HepG2 (cell line): ENCODE measurements around the gene TMEM170B. TPM values are rescaled to one million over a fixed set of nuclear protein-coding genes. Genes with fewer than 3 reads are reported as not detected.

Experiments
- ATAC-seq: fragments of 200-7000 bp; cut with Tn5 transposase; 3 replicates; pipeline ENCODE4 v1.9.1; 2020; ENCODE audit warnings: mild to moderate bottlenecking, moderate library complexity
- BruUV-seq: library from RNA; stranded (reverse); fragments of 400-500 nt; replicated peaks from 2 replicates; lab custom pipeline; 2021; lab: Mats Ljungman, UMichigan
- CTCF ChIA-PET: fragments of 300-600 bp; formaldehyde crosslinking; extraction: SDS; loops from one replicate; lab custom pipeline; 2021; ENCODE audit warnings: low total read pairs, inconsistent platforms, low intra/inter-chr PET ratio; lab: Yijun Ruan, JAX
- POLR2A ChIA-PET: fragments of 350-600 bp; sonication (Branson Sonifier 250); formaldehyde crosslinking; loops from one replicate; lab custom pipeline; 2020; ENCODE audit warnings: antibody characterized with exemption, inconsistent platforms; lab: Yijun Ruan, JAX
- DNase-seq: peaks from one replicate; pipeline ENCODE4 v3.0.0-alpha.2; 2015; ENCODE audit warnings: low spot score
- FAIRE-seq: peaks from 3 replicates; lab custom pipeline; 2011; peaks lifted over from hg19 to GRCh38; lab: Jason Lieb, UNC
- H2AFZ ChIP-seq: one replicate; pipeline ENCODE4 v1.6.1; 2011; ENCODE audit warnings: low read length, inconsistent platforms
- H3K27ac ChIP-seq: fragments of 300-600 bp; 3 replicates; pipeline ENCODE4 v1.8.0; 2011; ENCODE audit warnings: mixed run types, mild to moderate bottlenecking, mixed read lengths, low read length, inconsistent platforms; ENCODE audit not compliant: insufficient read depth; ENCODE audit errors: extremely low read length
- H3K27me3 ChIP-seq, 2 experiments: fragments of 200-600 bp in 1 of 2; 2 replicates in 1 of 2; 3 replicates in 1 of 2; pipeline versions ENCODE4 v1.6.0 to v1.8.0; 2011; ENCODE audit warnings: low read length in 2 of 2, mild to moderate bottlenecking in 2 of 2, moderate library complexity in 2 of 2, inconsistent platforms in 1 of 2; ENCODE audit not compliant: insufficient read depth in 2 of 2, control insufficient read depth in 1 of 2
- H3K36me3 ChIP-seq, 2 experiments: fragments of 200-600 bp in 1 of 2; replicated peaks in 1 of 2; 2 replicates in 1 of 2; 3 replicates in 1 of 2; pipeline versions ENCODE4 v1.5.1 to v1.8.0; 2011; ENCODE audit warnings: low read length in 2 of 2, inconsistent platforms in 1 of 2; ENCODE audit not compliant: insufficient read depth in 2 of 2, control insufficient read depth in 1 of 2
- H3K4me1 ChIP-seq: 2 replicates; pipeline ENCODE4 v1.5.1; 2012; ENCODE audit warnings: low read length, inconsistent platforms; ENCODE audit not compliant: insufficient read depth
- H3K4me2 ChIP-seq: 2 replicates; pipeline ENCODE4 v1.6.0; 2011; ENCODE audit warnings: low read depth, low read length, inconsistent platforms
- H3K4me3 ChIP-seq, 3 experiments: fragments of 200-600 bp in 1 of 3; sonication (generic), shearing (Covaris generic) in 1 of 3; replicated peaks in 1 of 3; 2 replicates each; pipeline ENCODE4 v1.5.1; 2011 to 2016; ENCODE audit warnings: low read length in 3 of 3, inconsistent platforms in 2 of 3, low read depth in 2 of 3, mild to moderate bottlenecking in 2 of 3, control low read depth in 1 of 3, mixed read lengths in 1 of 3; ENCODE audit not compliant: insufficient read depth in 1 of 3
- H3K79me2 ChIP-seq: one replicate; pipeline ENCODE4 v1.6.1; 2011; ENCODE audit warnings: low read length, inconsistent platforms; ENCODE audit not compliant: insufficient read depth
- H3K9ac ChIP-seq: 2 replicates; pipeline ENCODE4 v1.6.0; 2011; ENCODE audit warnings: mild to moderate bottlenecking, low read depth, low read length, inconsistent platforms; ENCODE audit not compliant: insufficient read depth
- H3K9me3 ChIP-seq: 2 replicates; pipeline ENCODE4 v1.5.1; 2012; ENCODE audit warnings: mild to moderate bottlenecking, low read length
- H4K20me1 ChIP-seq: 2 replicates; pipeline ENCODE4 v1.6.0; 2011; ENCODE audit warnings: inconsistent platforms, mild to moderate bottlenecking, low read length, moderate library complexity; ENCODE audit not compliant: insufficient read depth
- CBX5 ChIP-seq: sonication (generic); formaldehyde crosslinking; IDR thresholded peaks from 2 replicates; pipeline ENCODE4 v1.4.0; 2020; ENCODE audit warnings: missing genetic modification reagents, borderline replicate concordance
- HNRNPK ChIP-seq: fragments of 200-400 bp; formaldehyde crosslinking; IDR thresholded peaks from 2 replicates; pipeline ENCODE4 v1.6.1; 2018; ENCODE audit warnings: low read length, low read depth, moderate library complexity, mild to moderate bottlenecking; ENCODE audit not compliant: poor library complexity, severe bottlenecking
- IKZF4 ChIP-seq: sonication (generic); formaldehyde crosslinking; IDR thresholded peaks from 2 replicates; pipeline ENCODE4 v1.5.1; 2020; ENCODE audit warnings: borderline replicate concordance, mild to moderate bottlenecking, low read depth, missing genetic modification reagents; ENCODE audit errors: not compliant biosample characterization
- KLF15 ChIP-seq: sonication (generic); formaldehyde crosslinking; IDR thresholded peaks from 2 replicates; pipeline ENCODE4 v1.8.1; 2023; ENCODE audit warnings: borderline replicate concordance, mild to moderate bottlenecking, inconsistent platforms, missing genetic modification reagents, mixed read lengths
- MTA3 ChIP-seq: sonication (generic); formaldehyde crosslinking; IDR thresholded peaks from 2 replicates; pipeline ENCODE4 v1.4.0; 2020; ENCODE audit warnings: missing genetic modification reagents
- SRSF9 ChIP-seq: fragments of 200-400 bp; formaldehyde crosslinking; IDR thresholded peaks from 2 replicates; pipeline ENCODE4 v1.6.1; 2018; ENCODE audit warnings: borderline replicate concordance, mild to moderate bottlenecking, low read depth, low read length; ENCODE audit not compliant: insufficient read depth, poor library complexity, severe bottlenecking
- TSC22D2 ChIP-seq: sonication (generic); formaldehyde crosslinking; IDR thresholded peaks from 2 replicates; pipeline ENCODE4 v1.5.1; 2020; ENCODE audit warnings: missing genetic modification reagents, mild to moderate bottlenecking, borderline replicate concordance
- ZFP1 ChIP-seq: IDR thresholded peaks from 2 replicates; pipeline ENCODE4 v1.6.1; 2016
- ZNF251 ChIP-seq: sonication (generic); formaldehyde crosslinking; IDR thresholded peaks from 2 replicates; pipeline ENCODE4 v1.9.0; 2021; ENCODE audit warnings: mild to moderate bottlenecking, missing genetic modification reagents
- ZNF343 ChIP-seq: sonication (generic); formaldehyde crosslinking; IDR thresholded peaks from 2 replicates; pipeline ENCODE4 v1.4.0; 2020; ENCODE audit warnings: mild to moderate bottlenecking, missing genetic modification reagents
- ZNF788 ChIP-seq: sonication (generic); formaldehyde crosslinking; IDR thresholded peaks from 2 replicates; pipeline ENCODE4 v1.5.0; 2020; ENCODE audit warnings: mild to moderate bottlenecking, missing genetic modification reagents, borderline replicate concordance
- ZNF891 ChIP-seq: sonication (generic); formaldehyde crosslinking; IDR thresholded peaks from 2 replicates; pipeline ENCODE4 v1.5.0; 2020; ENCODE audit warnings: mild to moderate bottlenecking, missing genetic modification reagents
- ZSCAN20 ChIP-seq: sonication (generic); formaldehyde crosslinking; IDR thresholded peaks from 2 replicates; pipeline ENCODE4 v1.4.0; 2020; ENCODE audit warnings: missing genetic modification reagents, mild to moderate bottlenecking, borderline replicate concordance
- WGBS: methylation state at CpG from one replicate; pipeline ENCODE4 v1.1.6; 2017; ENCODE audit warnings: low lambda C conversion rate; 5-methylcytosine and 5-hydroxymethylcytosine counted together
- in situ Hi-C: cut with HindIII; loops from 2 replicates; pipeline ENCODE4 v1.10.0; 2017; ENCODE audit warnings: low pct_unique_long_range_greater_than_20kb; ENCODE audit not compliant: extremely low pct_ligation_motif_present
- intact Hi-C: fragments of 100-400 bp; cut with micrococcal nuclease; formaldehyde crosslinking; loops from one replicate; pipeline ENCODE4 v1.10.0; 2022; ENCODE audit not compliant: unreplicated experiment
- polyA plus RNA-seq, 8 experiments: library from polyadenylated mRNA; depleted of rRNA in 3 of 8; stranded (reverse) in 7 of 8; unstranded in 1 of 8; fragments of >200 nt; fragmentation: Illumina TruSeq in 4 of 8; extraction: Trizol in 4 of 8; gene quantifications; 2 replicates each; pipeline versions ENCODE4 v1.2.1 to v1.2.3, GENCODE V29; 2011 to 2016; ENCODE audit warnings: low read depth in 4 of 8, missing spikeins in 1 of 8, mixed read lengths in 1 of 8; ENCODE audit not compliant: insufficient read depth in 1 of 8
- total RNA-seq, 5 experiments: library from RNA; depleted of rRNA; stranded (reverse); fragments of >200 nt; fragmentation: Illumina TruSeq; extraction: Trizol; gene quantifications; 2 replicates each; pipeline ENCODE4 v1.2.3, GENCODE V29; 2016; ENCODE audit warnings: low read depth in 1 of 5
- TF ChIP-seq, protein P1 (sequence below): sonication (generic); formaldehyde crosslinking; IDR thresholded peaks from 2 replicates; pipeline ENCODE4 v1.5.0; 2020; ENCODE audit warnings: mild to moderate bottlenecking, low read depth, missing genetic modification reagents, borderline replicate concordance
- TF ChIP-seq, protein P2 (sequence below): IDR thresholded peaks from 2 replicates; pipeline ENCODE4 v1.6.1; 2016; ENCODE audit warnings: control low read depth

TMEM170B gene
- total and polyA plus RNA-seq, 2 of the 13 experiments (the other 11 are each of a cell fraction or from before 2014, with no cell fraction given): 3.3 to 9.4 TPM

DNA sequence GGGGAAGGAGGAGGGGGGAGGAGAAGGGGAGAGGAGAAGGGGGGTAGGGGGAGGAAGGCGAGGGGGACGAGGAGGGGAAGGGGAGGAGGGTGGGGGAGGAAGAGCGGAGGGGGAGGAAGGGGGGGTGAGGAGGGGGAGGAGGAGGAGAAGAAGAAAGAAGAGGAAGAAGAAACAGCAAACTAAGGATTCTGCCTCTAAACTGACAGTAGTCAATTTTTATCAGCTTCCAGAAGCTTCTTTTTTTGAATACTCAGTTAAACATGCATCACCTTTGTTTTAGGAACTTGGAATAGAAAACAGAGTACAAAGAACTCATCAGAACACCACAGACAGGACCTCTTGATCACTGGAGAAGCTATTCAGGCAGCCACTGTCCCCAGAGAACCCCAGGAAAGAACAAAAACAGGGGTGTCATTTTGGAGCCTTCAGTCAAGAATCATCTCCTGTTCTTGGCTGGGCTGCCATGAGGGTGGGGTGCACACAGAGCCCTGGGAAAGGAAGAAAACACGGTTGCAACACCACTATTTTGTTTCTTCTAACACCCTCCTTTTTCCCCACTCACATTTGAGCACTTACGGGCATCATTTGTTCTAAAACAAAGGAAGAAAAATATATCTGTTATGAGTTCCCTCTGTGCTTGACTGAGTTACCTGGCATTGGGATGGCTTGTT is 67.4 kb downstream of the TMEM170B start:
- BruUV-seq: no TSS peak
- no peak overlapping the region for H3K27ac ChIP-seq

DNA sequence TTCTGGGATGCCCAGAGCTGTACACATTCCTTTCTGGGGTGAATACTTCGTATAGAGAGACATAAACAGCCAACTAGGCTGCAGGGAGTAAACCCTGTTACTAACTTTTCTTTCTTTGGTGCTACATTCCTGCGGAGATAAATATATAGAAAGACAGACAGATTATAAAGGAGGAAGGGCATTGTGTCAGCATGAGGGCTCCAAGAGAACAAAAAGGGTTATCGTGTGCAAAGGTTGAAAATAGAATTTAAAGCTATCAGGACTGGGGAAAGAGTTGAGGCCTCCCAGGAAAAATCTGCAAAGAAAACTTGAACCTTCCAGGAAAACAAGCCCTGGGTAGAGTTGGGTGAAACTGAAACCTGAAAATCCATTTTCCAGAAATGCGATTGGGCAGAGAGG is 68.0 kb downstream of the TMEM170B start:
- no peaks in the 10 kb centered on the region for H3K79me2 ChIP-seq
- intact Hi-C loops: no loop called here
- BruUV-seq: no TSS peak

More for the DNA sequence above, 67.4 kb downstream of the TMEM170B start:
- WGBS: 31% methylated on average over 5 of the region's 5 CpGs
- intact Hi-C loops (no loop called here), in situ Hi-C loops (no loop called here)
- Histone ChIP-seq H3K9me3 (no peaks in the 10 kb centered on the region), H3K9ac (no peak overlapping the region), H4K20me1 (no peaks in the 10 kb centered on the region), H3K4me2 (no peak overlapping the region), H3K4me3 (no peak overlapping the region), H3K36me3 (no peaks in the 10 kb centered on the region), H3K27me3 (peaks cover 5 to 36% of the 10 kb centered on the region in 2 experiments; a peak in 4 of 5 replicates), H3K4me1 (no peaks in the 10 kb centered on the region), H3K79me2 (no peaks in the 10 kb centered on the region), H2AFZ (no peak overlapping the region)
- FAIRE-seq: no peak
- TF ChIP-seq ZSCAN20 (CRISPR knock-in tag) (no peak), CBX5 (CRISPR knock-in tag) (no peak), HNRNPK (peak; percentile 88), ZNF788 (CRISPR knock-in tag) (no peak)
- ChIA-PET POLR2A (no interaction called here), CTCF (no interaction called here)
- no peak for ATAC-seq
- DNase-seq: no peak

More for the DNA sequence above, 68.0 kb downstream of the TMEM170B start:
- no peaks in the 10 kb centered on the region for H3K9me3 ChIP-seq
- H3K4me1 ChIP-seq: no peaks in the 10 kb centered on the region
- no peak overlapping the region for H3K4me3 ChIP-seq
- WGBS: 60% methylated on average over 4 of the region's 4 CpGs
- DNase-seq: no peak
- POLR2A ChIA-PET: no interaction called here
- TF ChIP-seq MTA3: no peak
- TF ChIP-seq KLF15: no peak
- no peak for TF ChIP-seq ZNF343
- no peak for TF ChIP-seq SRSF9
- TF ChIP-seq IKZF4: no peak
- TF ChIP-seq, protein P1, sequence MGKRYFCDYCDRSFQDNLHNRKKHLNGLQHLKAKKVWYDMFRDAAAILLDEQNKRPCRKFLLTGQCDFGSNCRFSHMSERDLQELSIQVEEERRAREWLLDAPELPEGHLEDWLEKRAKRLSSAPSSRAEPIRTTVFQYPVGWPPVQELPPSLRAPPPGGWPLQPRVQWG (CRISPR knock-in tag): no peak
- TF ChIP-seq ZNF251 (CRISPR knock-in tag): no peak
- TF ChIP-seq TSC22D2: no peak
- TF ChIP-seq ZFP1 (CRISPR knock-in tag): no peak
- TF ChIP-seq, protein P2, sequence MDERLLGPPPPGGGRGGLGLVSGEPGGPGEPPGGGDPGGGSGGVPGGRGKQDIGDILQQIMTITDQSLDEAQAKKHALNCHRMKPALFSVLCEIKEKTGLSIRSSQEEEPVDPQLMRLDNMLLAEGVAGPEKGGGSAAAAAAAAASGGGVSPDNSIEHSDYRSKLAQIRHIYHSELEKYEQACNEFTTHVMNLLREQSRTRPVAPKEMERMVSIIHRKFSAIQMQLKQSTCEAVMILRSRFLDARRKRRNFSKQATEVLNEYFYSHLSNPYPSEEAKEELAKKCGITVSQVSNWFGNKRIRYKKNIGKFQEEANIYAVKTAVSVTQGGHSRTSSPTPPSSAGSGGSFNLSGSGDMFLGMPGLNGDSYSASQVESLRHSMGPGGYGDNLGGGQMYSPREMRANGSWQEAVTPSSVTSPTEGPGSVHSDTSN (CRISPR knock-in tag): no peak
- TF ChIP-seq ZNF891 (CRISPR knock-in tag): no peak
- CTCF ChIA-PET: no interaction called here
- no peak for ATAC-seq
- FAIRE-seq: no peak
- H3K9ac ChIP-seq: no peak overlapping the region
- no peak overlapping the region for H3K4me2 ChIP-seq
- peaks cover 5 to 36% of the 10 kb centered on the region in 2 experiments; a peak in 4 of 5 replicates for H3K27me3 ChIP-seq
- no peaks in the 10 kb centered on the region for H4K20me1 ChIP-seq
- no peaks in the 10 kb centered on the region for H3K36me3 ChIP-seq
- in situ Hi-C loops: no loop called here
- no peak overlapping the region for H2AFZ ChIP-seq
- no peak overlapping the region for H3K27ac ChIP-seq
